SU-DHL-6 (cell line): ENCODE data around the gene HSD17B8.

Experiments used
- H2AFZ ChIP-seq: fragments of 200-600 bp; sonication (generic); 2 replicates; pipeline ENCODE4 v1.6.1; 2014; ENCODE audit warnings: low read depth, mild to moderate bottlenecking, moderate library complexity, mixed read lengths, antibody characterized with exemption, low read length; ENCODE audit not compliant: severe bottlenecking
- H3F3A ChIP-seq: fragments of 200-600 bp; shearing (Covaris generic); 2 replicates; pipeline ENCODE4 v1.6.0; 2016; ENCODE audit warnings: antibody characterized with exemption, mild to moderate bottlenecking; ENCODE audit not compliant: insufficient read depth
- H3K27ac ChIP-seq: fragments of 200-600 bp; sonication (generic); 2 replicates; pipeline ENCODE4 v1.5.1; 2016; ENCODE audit warnings: low read depth, mild to moderate bottlenecking, low read length, moderate library complexity, mixed read lengths
- H3K27me3 ChIP-seq: fragments of 200-600 bp; sonication (generic), shearing (Covaris generic); 2 replicates; pipeline ENCODE4 v1.6.0; 2014; ENCODE audit warnings: mild to moderate bottlenecking, low read length
- H3K36me3 ChIP-seq: fragments of 200-600 bp; sonication (generic); 2 replicates; pipeline ENCODE4 v1.6.1; 2014; ENCODE audit warnings: mild to moderate bottlenecking, low read length, mixed read lengths
- H3K4me2 ChIP-seq: fragments of 300-600, 200-600 bp; shearing (Covaris generic), sonication (generic); 2 replicates; pipeline ENCODE4 v1.6.0; 2014; ENCODE audit warnings: low read length, low read depth, mild to moderate bottlenecking; ENCODE audit not compliant: poor library complexity, severe bottlenecking
- H3K4me3 ChIP-seq: fragments of 200-600 bp; sonication (generic); 2 replicates; pipeline ENCODE4 v1.5.1; 2014; ENCODE audit warnings: antibody characterized with exemption, low read length, mild to moderate bottlenecking, mixed read lengths; ENCODE audit not compliant: insufficient read depth, poor library complexity, severe bottlenecking
- H3K79me2 ChIP-seq: fragments of 200-600 bp; sonication (generic); 2 replicates; pipeline ENCODE4 v1.6.1; 2014; ENCODE audit warnings: mild to moderate bottlenecking, low read length, moderate library complexity; ENCODE audit not compliant: insufficient read depth
- H3K9ac ChIP-seq: fragments of 200-600 bp; sonication (generic); 2 replicates; pipeline ENCODE4 v1.7.0; 2014; ENCODE audit warnings: mild to moderate bottlenecking, low read length
- H3K9me2 ChIP-seq: fragments of 200-600 bp; sonication (generic); replicated peaks from 2 replicates; pipeline ENCODE4 v1.6.1; 2014; ENCODE audit warnings: low read length; ENCODE audit not compliant: insufficient read depth
- H3K9me3 ChIP-seq: fragments of 200-600 bp; sonication (generic); 2 replicates; pipeline ENCODE4 v1.6.1; 2014; ENCODE audit warnings: low read length, mixed read lengths; ENCODE audit not compliant: insufficient read depth
- H4K20me1 ChIP-seq: fragments of 200-600 bp; sonication (generic); 2 replicates; pipeline ENCODE4 v1.6.1; 2014; ENCODE audit warnings: low read depth, mild to moderate bottlenecking, antibody characterized with exemption, low read length, moderate library complexity, mixed read lengths
- CTCF ChIP-seq: fragments of 200-600 bp; sonication (generic); IDR thresholded peaks from one replicate; pipeline ENCODE4 v1.5.1; 2017; ENCODE audit warnings: antibody characterized with exemption, mild to moderate bottlenecking, low read length, moderate library complexity; ENCODE audit not compliant: insufficient read depth, poor library complexity, severe bottlenecking
- EZH2phosphoT487 ChIP-seq: fragments of 200-600 bp; sonication (generic), shearing (Covaris generic); conservative IDR thresholded peaks from 2 replicates; pipeline ENCODE4 v1.6.1; 2018; ENCODE audit warnings: mild to moderate bottlenecking, antibody characterized with exemption, low read length, moderate library complexity, mixed read lengths

The HSD17B8 gene

GRCh38 chr6:33167374-33168283, 36.8 kb upstream of the HSD17B8 start:
- H3K9me2 ChIP-seq = no peaks in the 10 kb centered on the region
- H3K36me3 ChIP-seq = no peaks in the 10 kb centered on the region
- no peak overlapping the region for H2AFZ ChIP-seq
- no peak overlapping the region for H3K4me3 ChIP-seq
- no peak overlapping the region for H3K27ac ChIP-seq
- no peak for TF ChIP-seq EZH2phosphoT487
- no peak for TF ChIP-seq CTCF
- H4K20me1 ChIP-seq = no peaks in the 10 kb centered on the region
- no peak overlapping the region for H3K9ac ChIP-seq
- no peaks in the 10 kb centered on the region for H3K9me3 ChIP-seq
- H3K4me2 ChIP-seq = no peak overlapping the region
- no peaks in the 10 kb centered on the region for H3F3A ChIP-seq
- H3K79me2 ChIP-seq = no peaks in the 10 kb centered on the region
- no peaks in the 10 kb centered on the region for H3K27me3 ChIP-seq

- Histone ChIP-seq H3K79me2 (no peaks in the 10 kb centered on the region), H2AFZ (no peak overlapping the region), H4K20me1 (no peaks in the 10 kb centered on the region), H3K4me2 (no peak overlapping the region), H3K9me2 (no peaks in the 10 kb centered on the region), H3K27me3 (no peaks in the 10 kb centered on the region), H3K4me3 (no peak overlapping the region), H3K9ac (no peak overlapping the region), H3K9me3 (no peaks in the 10 kb centered on the region), H3K27ac (no peak overlapping the region), H3F3A (no peaks in the 10 kb centered on the region), H3K36me3 (no peaks in the 10 kb centered on the region)
- TF ChIP-seq CTCF = no peak
- TF ChIP-seq EZH2phosphoT487 = no peak
These were observed 36.2 kb upstream of the HSD17B8 start for GRCh38 chr6:33168284-33168601.

GRCh38 chr6:33168639-33169038, 35.8 kb upstream of the HSD17B8 start:
- H3K9me3 ChIP-seq = no peaks in the 10 kb centered on the region
- no peaks in the 10 kb centered on the region for H3K9me2 ChIP-seq
- H3K27ac ChIP-seq = no peak overlapping the region
- H3K79me2 ChIP-seq = no peaks in the 10 kb centered on the region
- no peak overlapping the region for H3K4me3 ChIP-seq
- H3K36me3 ChIP-seq = no peaks in the 10 kb centered on the region
- no peak overlapping the region for H3K4me2 ChIP-seq
- H3F3A ChIP-seq = no peaks in the 10 kb centered on the region
- no peaks in the 10 kb centered on the region for H3K27me3 ChIP-seq
- H2AFZ ChIP-seq = no peak overlapping the region
- H3K9ac ChIP-seq = no peak overlapping the region
- H4K20me1 ChIP-seq = no peaks in the 10 kb centered on the region
- TF ChIP-seq EZH2phosphoT487 (no peak), CTCF (no peak)
